Measurements from ENCODE around the gene C20orf202. TPM values are rescaled to one million over a fixed set of nuclear protein-coding genes. Genes with fewer than 3 reads are reported as not detected.

Gene C20orf202
- total and polyA plus RNA-seq, 9 donors: 0.20 to 0.73 (median 0.43) TPM

DNA sequence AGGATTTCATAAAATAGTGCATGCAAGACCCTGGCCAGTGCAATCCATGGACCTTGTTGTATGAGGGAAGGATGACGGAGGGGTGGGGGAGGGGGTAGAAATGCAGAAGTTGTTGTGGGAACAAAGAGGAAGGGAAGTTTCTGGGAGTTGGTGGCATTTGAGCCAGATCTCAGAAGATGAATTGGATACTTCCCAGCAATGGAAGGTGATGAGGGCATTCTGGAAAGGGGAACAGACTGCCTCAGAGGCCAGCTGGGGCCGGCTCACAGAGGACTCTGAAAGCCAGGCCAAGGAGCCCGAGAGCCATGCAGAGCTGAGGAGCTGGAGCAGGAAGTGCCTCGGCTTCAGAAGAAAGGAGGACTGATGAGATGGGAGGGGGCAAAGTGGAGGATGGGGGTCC lies 21.1 kb upstream of the C20orf202 start:
- Histone ChIP-seq H3K9me3 (replicated peaks; ENCODE audit: control insufficient read depth, low read depth, low read length) (no peaks in the 10 kb centered on the region), H3K4me3 (ENCODE audit: low read length) (no peak overlapping the region), H3K36me3 (ENCODE audit: control insufficient read depth, insufficient read depth, low read length) (no peaks in the 10 kb centered on the region), H3K4me1 (ENCODE audit: control insufficient read depth, insufficient read depth, low read length) (peaks cover 4% of the 10 kb centered on the region), H3K27ac (ENCODE audit: low read length) (no peak overlapping the region), H3K27me3 (ENCODE audit: control insufficient read depth, insufficient read depth, low read length) (peaks cover 39% of the 10 kb centered on the region)
- DNase-seq: no peak
- 33% methylated on average over 4 of the region's 4 CpGs for WGBS (ENCODE audit: insufficient coverage)

DNA sequence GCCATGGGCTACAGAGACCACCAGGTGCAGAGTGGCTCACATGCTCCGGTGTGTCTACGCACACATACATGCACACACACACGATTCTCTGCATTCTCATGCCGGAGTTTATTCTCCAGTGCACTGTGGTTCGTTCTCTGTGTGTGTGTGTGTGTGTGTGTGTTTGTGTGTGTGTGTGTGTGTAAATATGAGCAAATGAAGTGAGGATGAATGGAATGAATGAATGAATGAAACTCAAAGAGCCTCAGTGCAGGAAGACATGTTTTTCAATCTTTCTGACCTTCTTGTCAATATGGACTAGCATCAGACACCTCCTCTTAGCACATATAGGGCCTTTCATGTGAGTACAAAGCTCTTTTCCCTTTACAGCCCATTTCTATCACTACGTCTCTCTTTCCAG lies 20.1 kb upstream of the C20orf202 start:
- Histone ChIP-seq H3K4me1 (ENCODE audit: control insufficient read depth, insufficient read depth, low read length) (peaks cover 4% of the 10 kb centered on the region), H3K9me3 (replicated peaks; ENCODE audit: control insufficient read depth, low read depth, low read length) (no peaks in the 10 kb centered on the region), H3K27me3 (ENCODE audit: control insufficient read depth, insufficient read depth, low read length) (peaks cover 39% of the 10 kb centered on the region), H3K36me3 (ENCODE audit: control insufficient read depth, insufficient read depth, low read length) (no peaks in the 10 kb centered on the region), H3K4me3 (ENCODE audit: low read length) (no peak overlapping the region), H3K27ac (ENCODE audit: low read length) (no peak overlapping the region)
- no peak for DNase-seq
- WGBS (ENCODE audit: insufficient coverage): 80% methylated on average over 1 of the region's 6 CpGs

DNA sequence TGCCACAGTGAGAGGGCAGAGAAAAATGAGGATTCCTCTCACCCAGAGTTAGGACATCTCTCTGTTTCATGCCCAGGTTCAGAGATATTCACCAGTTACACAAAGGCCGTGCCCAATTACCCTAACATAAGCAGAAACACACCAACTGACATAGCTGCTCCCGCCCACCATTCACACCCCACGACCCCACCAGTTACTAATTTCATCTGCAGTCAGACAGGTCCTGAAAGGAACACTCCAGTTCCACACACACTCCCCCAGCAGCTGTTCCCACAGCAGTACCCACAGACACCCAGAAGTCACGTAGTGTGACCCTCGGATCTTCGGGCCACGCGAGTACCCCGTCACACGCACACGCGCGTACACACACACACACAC lies 19.0 kb upstream of the C20orf202 start:
- WGBS (ENCODE audit: insufficient coverage): 32% methylated on average over 13 of the region's 13 CpGs
- H3K27me3 ChIP-seq (ENCODE audit: control insufficient read depth, insufficient read depth, low read length): peaks cover 41% of the 10 kb centered on the region
- H3K27ac ChIP-seq (ENCODE audit: low read length): no peak overlapping the region

DNA sequence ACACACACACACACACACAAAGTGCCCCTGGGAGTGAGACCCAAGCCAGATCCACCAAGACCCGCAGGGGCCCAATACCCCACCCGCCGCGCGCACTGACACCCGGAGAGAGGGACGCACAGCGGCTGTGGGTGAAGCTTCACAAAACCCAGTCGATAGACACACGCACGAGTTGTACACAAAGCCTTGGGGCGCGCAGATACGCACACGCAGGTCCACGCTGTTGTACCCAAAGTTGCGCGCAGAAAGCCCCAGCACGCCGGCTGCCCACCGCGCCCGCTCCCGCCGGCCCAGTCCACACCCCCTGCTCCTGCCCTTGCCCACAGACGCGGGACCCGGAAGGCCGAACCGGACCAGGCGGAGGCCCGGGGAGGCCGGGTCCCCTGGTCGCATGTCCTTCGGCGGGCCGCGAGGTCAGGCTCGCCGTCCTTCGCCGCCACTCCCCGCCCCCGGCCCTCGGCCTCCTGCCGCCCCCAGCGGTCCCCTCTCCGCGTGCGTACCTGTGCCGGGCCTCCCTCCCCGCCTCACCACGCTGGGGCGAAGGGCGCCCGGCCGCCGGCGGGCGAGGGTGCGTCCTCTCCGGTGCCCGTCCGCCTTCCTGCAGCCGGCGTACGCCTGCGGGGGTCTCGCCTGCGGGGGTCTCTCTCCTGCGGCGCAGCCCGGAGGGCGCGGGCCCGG lies 18.5 kb upstream of the C20orf202 start, which contains the start of gene TMEM74B:
TMEM74B (minus strand) TSS at position 344 of the 678 bp plus-strand sequence. CDS start 1,180 bp downstream, outside the sequence.
- Histone ChIP-seq H3K9me3 (replicated peaks; ENCODE audit: control insufficient read depth, low read depth, low read length) (no peaks in the 10 kb centered on the region), H3K36me3 (ENCODE audit: control insufficient read depth, insufficient read depth, low read length) (no peaks in the 10 kb centered on the region), H3K4me3 (ENCODE audit: low read length) (peak within 1 kb of the TSS; percentile 26), H3K27ac (ENCODE audit: low read length) (no peak within 1 kb of the TSS), H3K4me1 (ENCODE audit: control insufficient read depth, insufficient read depth, low read length) (peaks cover 4% of the 10 kb centered on the region), H3K27me3 (ENCODE audit: control insufficient read depth, insufficient read depth, low read length) (peaks cover 41% of the 10 kb centered on the region)
- DNase-seq: no peak
- 1% methylated on average over 73 of the region's 76 CpGs for WGBS (ENCODE audit: insufficient coverage)

More for the DNA sequence above, 19.0 kb upstream of the C20orf202 start:
- no peaks in the 10 kb centered on the region for H3K9me3 ChIP-seq (replicated peaks; ENCODE audit: control insufficient read depth, low read depth, low read length)
- H3K4me3 ChIP-seq (ENCODE audit: low read length): peak overlapping the region; percentile 8
- H3K36me3 ChIP-seq (ENCODE audit: control insufficient read depth, insufficient read depth, low read length): no peaks in the 10 kb centered on the region
- peaks cover 4% of the 10 kb centered on the region for H3K4me1 ChIP-seq (ENCODE audit: control insufficient read depth, insufficient read depth, low read length)
- DNase-seq: no peak

DNA sequence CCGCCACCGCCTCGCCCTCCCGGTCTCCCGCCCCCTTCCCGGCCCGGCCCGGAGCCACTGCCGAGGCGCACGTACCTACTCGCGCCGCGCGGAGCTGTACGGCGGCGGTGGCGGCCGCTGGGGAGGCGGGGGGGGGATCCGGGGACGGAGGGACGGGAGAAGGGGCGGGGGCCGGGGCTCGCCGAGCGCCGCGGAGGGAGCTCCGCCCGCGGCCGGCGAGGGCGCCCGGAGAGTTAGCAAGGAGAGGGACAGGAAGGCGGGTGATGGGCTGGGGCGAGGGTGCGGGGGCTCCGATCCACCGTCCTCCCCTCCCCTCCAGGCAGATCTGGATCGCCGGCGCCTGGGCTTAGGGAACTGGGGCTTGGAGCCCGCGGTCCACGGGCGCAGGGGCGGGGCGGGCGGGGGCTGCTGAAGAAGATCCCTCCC lies 17.9 kb upstream of the C20orf202 start:
- WGBS (ENCODE audit: insufficient coverage): 0% methylated on average over 13 of the region's 54 CpGs

DNA sequence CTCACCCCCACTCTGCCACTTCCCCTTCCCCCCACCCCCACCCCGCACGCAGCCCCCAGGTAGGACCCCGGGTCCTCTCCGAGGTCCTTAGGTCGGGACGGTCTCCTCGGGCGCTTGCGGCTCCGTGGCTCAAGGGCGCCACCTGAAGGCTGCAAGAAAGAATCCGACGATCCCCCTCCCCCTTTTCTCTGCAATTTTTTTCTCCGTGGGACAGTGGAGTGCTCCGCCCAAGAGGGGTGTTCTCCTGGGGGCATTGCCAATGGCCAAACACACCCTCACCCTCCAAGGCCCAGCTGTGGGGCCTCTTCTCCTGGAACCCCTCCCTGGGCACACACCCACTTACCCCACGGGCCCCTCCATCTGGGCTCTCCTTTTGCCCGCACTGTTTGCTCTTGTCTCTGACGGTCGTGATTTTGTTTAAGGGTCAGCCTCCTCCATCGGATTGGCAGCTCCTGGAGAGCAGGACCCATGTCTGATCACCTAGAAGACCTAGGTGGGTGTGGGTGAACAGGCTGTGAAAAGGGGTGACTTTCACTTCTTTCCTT lies 17.4 kb upstream of the C20orf202 start:
- Histone ChIP-seq H3K36me3 (ENCODE audit: control insufficient read depth, insufficient read depth, low read length) (no peaks in the 10 kb centered on the region), H3K4me1 (ENCODE audit: control insufficient read depth, insufficient read depth, low read length) (peaks cover 4% of the 10 kb centered on the region), H3K27me3 (ENCODE audit: control insufficient read depth, insufficient read depth, low read length) (peaks cover 41% of the 10 kb centered on the region), H3K27ac (ENCODE audit: low read length) (no peak overlapping the region), H3K4me3 (ENCODE audit: low read length) (peak overlapping the region; percentile 26), H3K9me3 (replicated peaks; ENCODE audit: control insufficient read depth, low read depth, low read length) (no peaks in the 10 kb centered on the region)
- peak; percentile 35 for DNase-seq
- WGBS (ENCODE audit: insufficient coverage): 0% methylated on average over 10 of the region's 20 CpGs

More for the DNA sequence above, 17.9 kb upstream of the C20orf202 start:
- Histone ChIP-seq H3K36me3 (ENCODE audit: control insufficient read depth, insufficient read depth, low read length) (no peaks in the 10 kb centered on the region), H3K27me3 (ENCODE audit: control insufficient read depth, insufficient read depth, low read length) (peaks cover 41% of the 10 kb centered on the region), H3K4me3 (ENCODE audit: low read length) (peak overlapping the region; percentile 26), H3K4me1 (ENCODE audit: control insufficient read depth, insufficient read depth, low read length) (peaks cover 4% of the 10 kb centered on the region), H3K9me3 (replicated peaks; ENCODE audit: control insufficient read depth, low read depth, low read length) (no peaks in the 10 kb centered on the region), H3K27ac (ENCODE audit: low read length) (no peak overlapping the region)
- no peak for DNase-seq

DNA sequence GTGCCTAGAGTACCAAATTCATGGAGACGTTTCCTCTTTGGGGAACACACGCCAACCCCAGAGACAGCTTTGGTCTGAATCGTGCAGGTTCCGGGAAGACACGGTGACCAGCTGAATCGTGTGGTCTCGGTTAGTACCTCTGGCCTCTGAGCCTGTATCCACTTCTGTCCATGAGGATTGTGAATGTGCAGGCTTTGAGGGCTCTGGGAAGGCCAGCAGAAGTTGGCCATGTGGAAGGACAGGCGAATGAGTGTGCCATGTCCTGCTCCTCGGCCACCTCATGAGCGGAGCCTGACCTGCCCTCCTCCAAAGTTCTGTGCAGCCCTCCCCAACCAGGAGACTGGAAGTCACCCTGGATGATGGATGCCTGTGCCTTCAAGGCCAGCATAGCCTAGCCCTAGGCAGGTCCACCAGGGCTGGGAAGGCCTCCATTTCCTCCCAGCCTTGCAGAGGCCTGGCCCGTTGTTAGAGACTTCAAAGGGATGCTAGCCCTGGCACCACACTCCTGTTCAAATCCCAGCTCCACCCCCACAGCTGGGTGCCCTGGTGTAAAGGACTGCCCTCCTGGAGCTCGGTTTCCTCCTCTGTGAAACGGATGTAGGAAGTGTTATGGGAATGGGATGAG lies 16.8 kb upstream of the C20orf202 start:
- peaks cover 4% of the 10 kb centered on the region for H3K4me1 ChIP-seq (ENCODE audit: control insufficient read depth, insufficient read depth, low read length)
- DNase-seq: no peak
- no peaks in the 10 kb centered on the region for H3K36me3 ChIP-seq (ENCODE audit: control insufficient read depth, insufficient read depth, low read length)
- H3K4me3 ChIP-seq (ENCODE audit: low read length): no peak overlapping the region
- peaks cover 41% of the 10 kb centered on the region for H3K27me3 ChIP-seq (ENCODE audit: control insufficient read depth, insufficient read depth, low read length)
- no peaks in the 10 kb centered on the region for H3K9me3 ChIP-seq (replicated peaks; ENCODE audit: control insufficient read depth, low read depth, low read length)
- WGBS (ENCODE audit: insufficient coverage): 84% methylated on average over 9 of the region's 13 CpGs
- peak overlapping the region; percentile 10 for H3K27ac ChIP-seq (ENCODE audit: low read length)

DNA sequence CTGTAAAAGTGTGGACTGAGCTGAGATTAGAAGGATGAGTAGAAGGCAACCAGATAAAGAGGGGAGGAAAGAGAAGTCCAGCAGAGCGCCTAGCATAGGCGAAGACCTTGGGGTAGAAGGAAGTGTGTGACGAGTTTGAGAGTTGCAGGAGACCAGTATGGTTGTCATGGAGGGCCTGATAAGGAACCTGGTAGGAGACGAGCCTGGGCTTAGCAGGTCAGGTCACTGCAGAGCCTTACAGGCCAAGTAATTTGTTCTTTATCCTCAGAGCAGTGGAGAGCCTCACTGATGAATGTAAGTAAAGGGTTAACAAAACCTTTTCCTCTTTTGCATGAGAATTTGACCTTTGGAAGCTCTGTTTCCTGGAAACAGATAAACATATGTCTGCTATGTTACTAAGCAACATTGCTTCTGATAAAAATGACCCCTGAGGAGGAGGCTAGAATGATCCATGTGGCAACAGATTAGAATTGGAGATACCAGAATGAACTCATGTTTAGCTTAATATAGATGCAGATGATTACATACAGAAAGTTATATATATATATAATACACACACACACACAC lies 15.6 kb upstream of the C20orf202 start:
- H3K27me3 ChIP-seq (ENCODE audit: control insufficient read depth, insufficient read depth, low read length): peaks cover 35% of the 10 kb centered on the region
- peak; percentile 37 for DNase-seq
- peak overlapping the region; percentile 65 for H3K27ac ChIP-seq (ENCODE audit: low read length)
- H3K4me3 ChIP-seq (ENCODE audit: low read length): no peak overlapping the region
- H3K9me3 ChIP-seq (replicated peaks; ENCODE audit: control insufficient read depth, low read depth, low read length): no peaks in the 10 kb centered on the region
- peaks cover 4% of the 10 kb centered on the region for H3K4me1 ChIP-seq (ENCODE audit: control insufficient read depth, insufficient read depth, low read length)
- 49% methylated on average over 4 of the region's 4 CpGs for WGBS (ENCODE audit: insufficient coverage)
- no peaks in the 10 kb centered on the region for H3K36me3 ChIP-seq (ENCODE audit: control insufficient read depth, insufficient read depth, low read length)

DNA sequence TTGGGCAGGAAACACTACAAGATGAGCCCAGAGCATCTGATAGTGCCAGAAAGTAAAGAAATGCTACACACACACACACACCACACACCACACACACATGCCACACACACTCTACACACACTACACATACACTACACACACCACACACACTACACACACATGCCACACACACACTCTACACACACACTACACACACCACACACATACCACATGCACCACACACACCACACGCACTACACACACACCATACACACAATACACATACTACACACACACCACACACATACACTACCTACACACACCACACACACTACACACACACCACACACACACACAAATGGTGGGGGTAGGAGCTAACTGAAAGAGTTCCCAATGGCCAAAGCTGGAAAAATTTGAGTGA lies 14.9 kb upstream of the C20orf202 start:
- H3K27ac ChIP-seq (ENCODE audit: low read length): peak overlapping the region; percentile 35

DNA sequence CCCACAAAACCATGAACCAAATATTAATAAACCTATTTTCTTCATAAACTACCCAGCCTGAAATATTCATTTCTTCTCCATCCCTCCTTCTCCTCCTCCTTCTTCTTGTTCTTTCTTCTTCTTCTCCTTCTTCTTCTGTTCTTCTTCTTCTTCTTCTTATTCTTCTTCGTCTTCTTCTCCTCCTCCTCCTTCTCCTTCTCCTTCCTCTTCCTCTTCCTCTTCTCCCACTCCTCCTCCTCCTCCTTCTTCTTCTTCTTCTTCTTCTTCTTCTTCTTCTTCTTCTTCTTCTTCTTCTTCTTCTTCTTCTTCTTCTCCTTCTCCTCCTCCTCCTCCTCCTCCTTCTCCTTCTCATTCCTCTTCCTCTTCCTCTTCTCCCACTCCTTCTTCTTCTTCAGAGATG lies 13.4 kb upstream of the C20orf202 start:
- H3K27me3 ChIP-seq (ENCODE audit: control insufficient read depth, insufficient read depth, low read length): peaks cover 17% of the 10 kb centered on the region
- 71% methylated on average over 1 of the region's 1 CpG for whole genome bisulfite sequencing (ENCODE audit: insufficient coverage)
- peaks cover 4% of the 10 kb centered on the region for H3K4me1 ChIP-seq (ENCODE audit: control insufficient read depth, insufficient read depth, low read length)
- no peak for DNase-seq
- no peaks in the 10 kb centered on the region for H3K9me3 ChIP-seq (replicated peaks; ENCODE audit: control insufficient read depth, low read depth, low read length)
- H3K4me3 ChIP-seq (ENCODE audit: low read length): no peak overlapping the region
- H3K36me3 ChIP-seq (ENCODE audit: control insufficient read depth, insufficient read depth, low read length): no peaks in the 10 kb centered on the region
- H3K27ac ChIP-seq (ENCODE audit: low read length): no peak overlapping the region

More for the DNA sequence above, 14.9 kb upstream of the C20orf202 start:
- H3K27me3 ChIP-seq (ENCODE audit: control insufficient read depth, insufficient read depth, low read length): peaks cover 32% of the 10 kb centered on the region
- peaks cover 4% of the 10 kb centered on the region for H3K4me1 ChIP-seq (ENCODE audit: control insufficient read depth, insufficient read depth, low read length)
- H3K9me3 ChIP-seq (replicated peaks; ENCODE audit: control insufficient read depth, low read depth, low read length): no peaks in the 10 kb centered on the region
- no CpG with 5 or more reads among the region's 1 CpG for WGBS (ENCODE audit: insufficient coverage)
- no peak overlapping the region for H3K4me3 ChIP-seq (ENCODE audit: low read length)
- DNase-seq: no peak
- H3K36me3 ChIP-seq (ENCODE audit: control insufficient read depth, insufficient read depth, low read length): no peaks in the 10 kb centered on the region

All from muscle of leg (tissue), 11 donors.